Thoracic aorta (tissue), 2 donors: Measurements from ENCODE around the gene OVCA2. TPM values are rescaled to one million over a fixed set of nuclear protein-coding genes. Genes with fewer than 3 reads are reported as not detected.

Experiments
- ATAC-seq: fragments of 150-250 bp; one replicate; pipeline ENCODE4 v1.8.0; 2017; ENCODE audit warnings: low read depth; ENCODE audit not compliant: insufficient number of reproducible peaks, low FRiP score
- DNase-seq: peaks from one replicate; pipeline ENCODE4 v3.0.0-alpha.2; 2020; ENCODE audit warnings: low spot score
- H3K27ac ChIP-seq, 2 donors: fragments of 200-600 bp; sonication (generic); 1 replicate in 1 of 2; 2 replicates in 1 of 2; pipeline ENCODE4 v1.5.1; 2016; ENCODE audit warnings: mild to moderate bottlenecking in 2 of 2, moderate library complexity in 2 of 2
- H3K27me3 ChIP-seq: fragments of 200-600 bp; sonication (generic); replicated peaks from 2 replicates; pipeline ENCODE4 v1.6.0; 2016; ENCODE audit warnings: mild to moderate bottlenecking; ENCODE audit not compliant: insufficient read depth
- H3K36me3 ChIP-seq: fragments of 200-600 bp; sonication (generic); one replicate; pipeline ENCODE4 v1.5.1; 2016
- H3K4me1 ChIP-seq, 2 donors: fragments of 200-600 bp; sonication (generic); 1 replicate in 1 of 2; 2 replicates in 1 of 2; pipeline versions ENCODE4 v1.5.1 to v1.6.0; 2016; ENCODE audit warnings: low read depth in 2 of 2, mild to moderate bottlenecking in 1 of 2; ENCODE audit not compliant: control insufficient read depth in 1 of 2
- H3K4me3 ChIP-seq: fragments of 200-600 bp; sonication (generic); 2 replicates; pipeline ENCODE4 v1.5.1; 2016; ENCODE audit warnings: mild to moderate bottlenecking
- H3K9me3 ChIP-seq: fragments of 200-600 bp; sonication (generic); 2 replicates; pipeline ENCODE4 v1.5.1; 2016
- total RNA-seq, 2 donors: library from RNA; depleted of rRNA; stranded (reverse); fragments of >200 nt; gene quantifications; one replicate each; pipeline versions ENCODE4 v1.1.0 to v1.2.3, GENCODE V29; 2016
- TF ChIP-seq, protein P1 (sequence below): fragments of 200-600 bp; sonication (generic); IDR thresholded peaks from one replicate; pipeline ENCODE4 v1.5.1; 2019; ENCODE audit warnings: antibody characterized with exemption

OVCA2 gene
- total RNA-seq, 2 donors from 2014 or later, result 44.1 to 46.6 TPM

DNA sequence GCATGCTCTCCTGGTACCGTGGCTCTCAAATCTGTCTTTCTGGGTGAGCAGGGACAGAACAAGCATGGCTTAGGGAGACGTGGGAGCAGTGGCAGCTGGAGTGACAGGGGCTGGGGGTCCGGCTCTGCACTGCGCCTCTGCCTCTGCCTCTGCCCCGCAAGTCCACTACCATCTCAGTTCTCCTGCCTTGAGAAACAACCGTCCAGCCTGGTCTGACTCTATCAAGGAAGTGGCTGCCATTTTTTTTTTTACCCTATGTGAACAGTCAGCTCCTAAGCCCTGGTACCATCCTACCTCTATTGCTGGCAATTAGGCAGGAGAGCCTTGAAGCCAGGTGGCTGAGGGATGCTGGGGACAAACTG lies 29.2 kb downstream of the OVCA2 start:
- peaks cover 0 to 26% of the 10 kb centered on the region in 2 donors for H3K4me1 ChIP-seq
- DNase-seq (no peak), ATAC-seq (no peak)
- peak overlapping the region in 1 of 2 donors; percentile 10 for H3K27ac ChIP-seq
- no peaks in the 10 kb centered on the region for H3K9me3 ChIP-seq
- H3K4me3 ChIP-seq, result no peak overlapping the region
- H3K27me3 ChIP-seq, result no peaks in the 10 kb centered on the region
- H3K36me3 ChIP-seq, result peaks cover 11% of the 10 kb centered on the region
- TF ChIP-seq, protein P1, sequence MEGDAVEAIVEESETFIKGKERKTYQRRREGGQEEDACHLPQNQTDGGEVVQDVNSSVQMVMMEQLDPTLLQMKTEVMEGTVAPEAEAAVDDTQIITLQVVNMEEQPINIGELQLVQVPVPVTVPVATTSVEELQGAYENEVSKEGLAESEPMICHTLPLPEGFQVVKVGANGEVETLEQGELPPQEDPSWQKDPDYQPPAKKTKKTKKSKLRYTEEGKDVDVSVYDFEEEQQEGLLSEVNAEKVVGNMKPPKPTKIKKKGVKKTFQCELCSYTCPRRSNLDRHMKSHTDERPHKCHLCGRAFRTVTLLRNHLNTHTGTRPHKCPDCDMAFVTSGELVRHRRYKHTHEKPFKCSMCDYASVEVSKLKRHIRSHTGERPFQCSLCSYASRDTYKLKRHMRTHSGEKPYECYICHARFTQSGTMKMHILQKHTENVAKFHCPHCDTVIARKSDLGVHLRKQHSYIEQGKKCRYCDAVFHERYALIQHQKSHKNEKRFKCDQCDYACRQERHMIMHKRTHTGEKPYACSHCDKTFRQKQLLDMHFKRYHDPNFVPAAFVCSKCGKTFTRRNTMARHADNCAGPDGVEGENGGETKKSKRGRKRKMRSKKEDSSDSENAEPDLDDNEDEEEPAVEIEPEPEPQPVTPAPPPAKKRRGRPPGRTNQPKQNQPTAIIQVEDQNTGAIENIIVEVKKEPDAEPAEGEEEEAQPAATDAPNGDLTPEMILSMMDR, result no peak

DNA sequence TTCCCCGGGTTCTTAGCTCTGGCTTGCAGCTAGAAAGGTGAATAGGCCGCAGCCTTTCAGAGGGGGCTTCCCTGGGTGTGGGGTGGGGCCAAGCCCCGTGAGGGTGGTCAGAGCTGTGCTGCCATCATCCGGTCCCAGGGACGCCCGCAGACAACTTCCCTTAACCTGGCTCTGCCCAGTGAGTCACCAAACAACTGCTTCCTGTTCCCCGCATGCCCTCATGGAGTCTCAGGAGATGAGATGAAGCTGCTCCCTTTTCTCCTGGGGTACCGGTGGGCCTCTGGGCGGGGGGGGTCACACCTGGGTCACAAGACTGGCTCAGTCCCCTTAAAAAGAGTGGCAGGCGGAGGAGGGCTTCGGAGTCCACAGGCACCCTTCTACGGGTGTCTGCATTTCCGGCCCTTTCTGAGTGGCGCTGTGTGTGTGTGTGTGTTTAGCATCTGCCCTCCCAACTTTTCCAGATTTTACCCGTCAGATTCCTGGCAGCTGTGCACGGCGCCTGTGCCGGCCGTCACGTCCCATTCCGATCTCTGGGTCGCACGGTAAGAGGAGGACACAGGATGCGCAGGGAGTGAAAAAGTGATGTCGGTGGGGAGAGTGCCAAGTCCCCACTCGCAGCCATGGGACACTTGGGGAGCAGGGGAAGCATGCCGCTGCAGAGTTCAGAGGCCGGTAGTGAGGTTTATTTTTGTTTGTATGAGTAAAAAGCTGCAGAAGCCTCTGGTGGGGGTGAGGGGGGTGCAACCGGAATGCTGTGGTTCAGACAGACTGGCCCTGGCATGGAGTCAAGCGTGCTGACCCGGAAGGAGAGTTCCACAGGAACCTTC lies 29.8 kb downstream of the OVCA2 start:
- no peak overlapping the region for H3K4me3 ChIP-seq
- H3K27me3 ChIP-seq, result no peaks in the 10 kb centered on the region
- TF ChIP-seq, protein P1, result no peak
- ATAC-seq, result no peak
- peaks cover 18% of the 10 kb centered on the region for H3K36me3 ChIP-seq
- DNase-seq, result no peak
- H3K27ac ChIP-seq, result peak overlapping the region in 1 of 2 donors; percentile 10
- H3K9me3 ChIP-seq, result no peaks in the 10 kb centered on the region
- peaks cover 0 to 19% of the 10 kb centered on the region in 2 donors for H3K4me1 ChIP-seq

DNA sequence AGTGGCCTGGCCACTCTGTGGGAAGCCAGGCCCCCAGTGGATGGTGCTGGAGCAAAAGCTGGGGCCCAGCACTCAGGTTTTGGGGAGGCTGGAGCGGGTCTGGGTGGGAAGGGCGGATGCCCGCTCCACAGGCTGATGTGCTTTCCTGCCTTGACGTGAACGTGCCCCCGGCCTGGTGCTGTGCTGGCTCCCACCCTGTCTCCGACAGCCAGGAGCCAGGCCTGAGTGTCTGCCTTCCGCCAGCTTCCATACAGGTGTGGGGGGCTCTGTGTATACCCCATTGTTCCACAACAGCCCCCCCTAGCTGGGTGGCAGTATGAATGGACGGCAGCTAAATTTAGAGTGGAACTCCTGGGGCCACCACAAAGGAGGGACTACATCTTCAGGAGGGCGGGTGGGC lies 33.1 kb downstream of the OVCA2 start:
- ATAC-seq (no peak), DNase-seq (no peak)
- Histone ChIP-seq H3K27me3 (no peaks in the 10 kb centered on the region), H3K27ac (no peak overlapping the region), H3K4me3 (no peak overlapping the region), H3K4me1 (no peaks in the 10 kb centered on the region), H3K9me3 (no peaks in the 10 kb centered on the region), H3K36me3 (peaks cover 32% of the 10 kb centered on the region)
- TF ChIP-seq, protein P1, result no peak

DNA sequence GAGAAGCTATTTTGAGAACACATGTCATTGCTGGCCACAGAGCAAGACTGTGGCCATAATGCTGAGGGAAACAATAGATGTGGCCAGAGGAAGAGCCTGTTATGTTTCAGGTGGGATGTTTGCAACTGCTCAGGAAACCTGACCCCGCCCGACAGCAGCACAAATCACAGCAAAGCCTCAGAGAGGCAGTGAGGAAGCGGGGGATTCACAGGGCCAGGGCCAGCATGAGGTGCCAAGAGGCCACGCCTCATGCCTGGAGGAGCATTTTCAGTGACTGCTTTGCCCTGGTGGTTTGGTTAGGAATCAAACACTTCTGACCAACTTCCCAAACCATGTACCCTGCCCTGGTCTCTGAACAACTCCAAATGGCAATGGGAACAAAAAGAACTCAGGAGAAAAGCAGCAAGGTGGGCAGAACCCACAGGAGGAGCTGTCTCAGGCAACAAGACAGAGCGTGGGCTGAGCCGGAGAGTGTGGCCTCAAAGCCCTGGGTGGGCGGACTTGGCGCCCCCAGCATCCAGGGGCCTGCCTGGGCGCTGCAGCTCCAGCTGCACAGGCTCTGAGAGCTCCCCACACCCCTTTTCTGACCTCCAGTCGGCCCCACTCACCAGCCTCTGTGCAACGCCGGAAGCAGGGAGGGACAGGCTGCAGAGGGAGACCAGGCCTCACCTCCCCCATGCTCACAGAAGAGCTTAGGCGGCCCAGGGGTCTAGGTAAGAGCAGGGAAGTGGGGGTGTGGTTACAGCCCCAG lies 33.7 kb downstream of the OVCA2 start:
- Histone ChIP-seq H3K27ac (peak overlapping the region in 1 of 2 donors; percentile 40), H3K36me3 (peaks cover 31% of the 10 kb centered on the region), H3K4me1 (no peaks in the 10 kb centered on the region), H3K27me3 (no peaks in the 10 kb centered on the region), H3K9me3 (no peaks in the 10 kb centered on the region), H3K4me3 (no peak overlapping the region)
- no peak for ATAC-seq
- DNase-seq, result no peak
- TF ChIP-seq, protein P1, result no peak
